A549 treated with DMSO at 1 μM for 4 hours (cell line): ENCODE measurements around the gene E2F4. TPM values are rescaled to one million over a fixed set of nuclear protein-coding genes. Genes with fewer than 3 reads are reported as not detected.

Experiments
- total RNA-seq: library from RNA; stranded (reverse); fragments of 200-300 nt; extraction: Qiagen RNA extraction; gene quantifications from 5 replicates; pipeline ENCODE4 v1.2.3, GENCODE V29; 2022; ENCODE audit warnings: low read depth

Gene E2F4
- 81.8 to 102 TPM (median 93.3 TPM) in 5 replicates for total RNA-seq

GRCh38 chr16:67191995-67192681, at the start of gene E2F4:
Gene E2F4, plus strand, starts transcription at chr16:67192155. Its CDS starts 73 bp downstream, at chr16:67192228.

GRCh38 chr16:67150833-67151396, 41.0 kb upstream of the E2F4 start, which contains the start of gene B3GNT9:
Gene B3GNT9, minus strand, starts transcription at chr16:67150998. Its CDS starts 513 bp downstream, at chr16:67150485.

GRCh38 chr16:67164599-67165061, 27.3 kb upstream of the E2F4 start, which contains the start of gene HSF4:
Gene HSF4, plus strand, starts transcription at chr16:67164745. Its CDS starts 67 bp downstream, at chr16:67164812.

GRCh38 chr16:67170168-67170948, 21.6 kb upstream of the E2F4 start, which contains the start of gene NOL3:
Gene NOL3, plus strand, starts transcription at chr16:67170538.

GRCh38 chr16:67183627-67184452, 8.1 kb upstream of the E2F4 start, which contains the start of gene MATCAP1:
Gene MATCAP1, minus strand, starts transcription at chr16:67183963. Its CDS starts 3,353 bp downstream, at chr16:67180610.

GRCh38 chr16:67190041-67190440, 1.9 kb upstream of the E2F4 start, which contains the start of gene EXOC3L1:
Gene EXOC3L1, minus strand, starts transcription at chr16:67190136. Its CDS starts 460 bp downstream, at chr16:67189676.

GRCh38 chr16:67199011-67199807, 7.3 kb downstream of the E2F4 start, which contains the start of gene ELMO3:
Gene ELMO3, plus strand, starts transcription at chr16:67199131. Its CDS starts 196 bp downstream, at chr16:67199327.

GRCh38 chr16:67226804-67227566, 35.0 kb downstream of the E2F4 start, which contains the start of gene TMEM208:
Gene TMEM208, plus strand, starts transcription at chr16:67227130. Its CDS starts 89 bp downstream, at chr16:67227219.

GRCh38 chr16:67247192-67248072, 55.5 kb downstream of the E2F4 start, which contains the start of gene FHOD1:
Gene FHOD1, minus strand, starts transcription at chr16:67247481. Its CDS starts 71 bp downstream, at chr16:67247410.

Other genes with a start within 250 kb of the E2F4 start
- 1.7 to 2.1 TPM (median 2.1 TPM) in 5 replicates for gene CES3, start 230.9 kb upstream of the E2F4 start, total RNA-seq
- gene CES4A, start 203.6 kb upstream of the E2F4 start, total RNA-seq: 1.2 to 2.1 TPM (median 1.7 TPM) in 5 replicates
- gene CBFB, start 163.0 kb upstream of the E2F4 start, total RNA-seq: 49.8 to 56.1 TPM (median 50.4 TPM) in 5 replicates
- 24.2 to 27.0 TPM (median 25.3 TPM) in 5 replicates for gene PHAF1, start 82.2 kb upstream of the E2F4 start, total RNA-seq
- gene B3GNT9, start 41.2 kb upstream of the E2F4 start, total RNA-seq: 6.2 to 8.7 TPM (median 7.8 TPM) in 5 replicates
- 14.3 to 19.1 TPM (median 18.5 TPM) in 5 replicates for gene TRADD, start 32.2 kb upstream of the E2F4 start, total RNA-seq
- gene FBXL8, start 32.2 kb upstream of the E2F4 start, total RNA-seq: 6.1 to 10.3 TPM (median 7.8 TPM) in 5 replicates
- gene HSF4, start 27.4 kb upstream of the E2F4 start, total RNA-seq: 10.6 to 19.1 TPM (median 15.0 TPM) in 5 replicates
- gene NOL3, start 21.6 kb upstream of the E2F4 start, total RNA-seq: 38.3 to 52.2 TPM (median 50.1 TPM) in 5 replicates
- 4.0 to 7.4 TPM (median 5.9 TPM) in 5 replicates for gene MATCAP1, start 8.2 kb upstream of the E2F4 start, total RNA-seq
- gene EXOC3L1, start 2.0 kb upstream of the E2F4 start, total RNA-seq: 0.03 to 0.14 TPM (median 0.05 TPM) in 4 of 5 replicates, not detected in the other
- gene ELMO3, start 7.0 kb downstream of the E2F4 start, total RNA-seq: 0.87 to 1.7 TPM (median 1.3 TPM) in 5 replicates
- gene TMEM208, start 35.0 kb downstream of the E2F4 start, total RNA-seq: 82.5 to 101 TPM (median 88.7 TPM) in 5 replicates
- 37.1 to 55.5 TPM (median 49.9 TPM) in 5 replicates for gene FHOD1, start 55.3 kb downstream of the E2F4 start, total RNA-seq
- 1.1 to 1.8 TPM (median 1.7 TPM) in 5 replicates for gene SLC9A5, start 56.8 kb downstream of the E2F4 start, total RNA-seq
- gene PLEKHG4, start 87.4 kb downstream of the E2F4 start, total RNA-seq: 13.3 to 19.0 TPM (median 18.7 TPM) in 5 replicates
- 0.20 to 0.37 TPM (median 0.28 TPM) in 4 of 5 replicates, not detected in the other for gene KCTD19, start 134.6 kb downstream of the E2F4 start, total RNA-seq
- 0.23 to 0.48 TPM (median 0.23 TPM) in 3 of 5 replicates, not detected in the others for gene LRRC36, start 134.7 kb downstream of the E2F4 start, total RNA-seq
- gene TPPP3, start 201.3 kb downstream of the E2F4 start, total RNA-seq: 10.2 to 14.4 TPM (median 12.0 TPM) in 5 replicates
- gene ZDHHC1, start 224.3 kb downstream of the E2F4 start, total RNA-seq: 5.3 to 6.9 TPM (median 6.3 TPM) in 5 replicates
- gene HSD11B2, start 239.0 kb downstream of the E2F4 start, total RNA-seq: 0.64 to 2.0 TPM (median 1.7 TPM) in 5 replicates